Activated CD4-positive, alpha-beta T cell treated with anti-CD3 and anti-CD28 coated beads, Interleukin-2, amount 10 ng/mL, durations not matched to agents 7 days and 5 days (primary cell): ENCODE results near the gene ISM1. TPM values are rescaled to one million over a fixed set of nuclear protein-coding genes. Genes with fewer than 3 reads are reported as not detected.

Source experiments
- CTCF ChIA-PET: fragments of 350-600 bp; sonication (Branson Sonifier 250); formaldehyde crosslinking; loops from one replicate; lab custom pipeline; 2021; ENCODE audit warnings: antibody characterized with exemption; lab: Charles Lee
- POLR2A ChIA-PET: fragments of 350-600 bp; sonication (Branson Sonifier 250); formaldehyde crosslinking; loops from one replicate; lab custom pipeline; 2021; ENCODE audit warnings: antibody characterized with exemption; lab: Charles Lee
- DNase-seq: peaks from one replicate; pipeline ENCODE4 v3.0.0-alpha.2; 2020
- H3K27ac Mint-ChIP-seq: one replicate; pipeline ENCODE4 v1.8.0; 2021; ENCODE audit warnings: mild to moderate bottlenecking, moderate library complexity, mixed read lengths
- H3K27me3 Mint-ChIP-seq: one replicate; pipeline ENCODE4 v1.8.0; 2021; ENCODE audit warnings: mixed read lengths
- H3K36me3 Mint-ChIP-seq: one replicate; pipeline ENCODE4 v1.8.0; 2021; ENCODE audit warnings: low read depth, mixed read lengths
- H3K4me1 Mint-ChIP-seq: one replicate; pipeline ENCODE4 v1.8.0; 2021; ENCODE audit warnings: mixed read lengths
- H3K4me3 Mint-ChIP-seq: one replicate; pipeline ENCODE4 v1.8.0; 2021; ENCODE audit warnings: mild to moderate bottlenecking, moderate library complexity, mixed read lengths
- H3K9me3 Mint-ChIP-seq: one replicate; pipeline ENCODE4 v1.8.0; 2021; ENCODE audit warnings: mixed read lengths
- total RNA-seq, 2 experiments: library from RNA; stranded (reverse); gene quantifications; one replicate each; pipeline ENCODE4 v1.2.3, GENCODE V29; 2021

The ISM1 gene
- total RNA-seq, 2 experiments from 2014 or later: 1.3 to 1.4 TPM

GRCh38 chr20:13265941-13266340 is 44.9 kb downstream of the ISM1 start:
- no peak overlapping the region for H3K27ac Mint-ChIP-seq
- H3K4me3 Mint-ChIP-seq: no peak overlapping the region
- H3K9me3 Mint-ChIP-seq: no peaks in the 10 kb centered on the region
- no peaks in the 10 kb centered on the region for H3K36me3 Mint-ChIP-seq
- H3K27me3 Mint-ChIP-seq: peaks cover 5% of the 10 kb centered on the region
- H3K4me1 Mint-ChIP-seq: peaks cover 8% of the 10 kb centered on the region
- ChIA-PET POLR2A (no interaction called here), CTCF (interaction anchor here (1.3 to 1.6 kb wide), 2 partner anchors 11 to 36 kb away, joined by 3 to 4 read pairs; no protein-coding TSS in a partner anchor)
- no peak for DNase-seq

- no peaks in the 10 kb centered on the region for H3K9me3 Mint-ChIP-seq
- ChIA-PET CTCF (no interaction called here), POLR2A (no interaction called here)
- H3K36me3 Mint-ChIP-seq: no peaks in the 10 kb centered on the region
- no peak for DNase-seq
- peaks cover 6% of the 10 kb centered on the region for H3K4me1 Mint-ChIP-seq
- H3K27ac Mint-ChIP-seq: no peak overlapping the region
- no peak overlapping the region for H3K4me3 Mint-ChIP-seq
- H3K27me3 Mint-ChIP-seq: peaks cover 5% of the 10 kb centered on the region
Measured at GRCh38 chr20:13267231-13267630, 46.2 kb downstream of the ISM1 start.

- CTCF ChIA-PET: interaction anchor here (0.7 kb wide), 1 partner anchor 34 kb away, joined by 3 read pairs; no protein-coding TSS in a partner anchor
- POLR2A ChIA-PET: no interaction called here
- H3K27ac Mint-ChIP-seq: no peak overlapping the region
- peaks cover 2% of the 10 kb centered on the region for H3K4me1 Mint-ChIP-seq
- H3K36me3 Mint-ChIP-seq: no peaks in the 10 kb centered on the region
- no peaks in the 10 kb centered on the region for H3K9me3 Mint-ChIP-seq
- DNase-seq: no peak
- H3K4me3 Mint-ChIP-seq: no peak overlapping the region
- peaks cover 5% of the 10 kb centered on the region for H3K27me3 Mint-ChIP-seq
Measured at GRCh38 chr20:13268953-13269352, 47.9 kb downstream of the ISM1 start.

GRCh38 chr20:13270211-13270610 is 49.1 kb downstream of the ISM1 start:
- H3K4me3 Mint-ChIP-seq: no peak overlapping the region
- ChIA-PET CTCF (no interaction called here), POLR2A (no interaction called here)
- no peaks in the 10 kb centered on the region for H3K4me1 Mint-ChIP-seq
- H3K36me3 Mint-ChIP-seq: no peaks in the 10 kb centered on the region
- DNase-seq: no peak
- H3K9me3 Mint-ChIP-seq: no peaks in the 10 kb centered on the region
- H3K27ac Mint-ChIP-seq: no peak overlapping the region
- H3K27me3 Mint-ChIP-seq: peaks cover 5% of the 10 kb centered on the region

GRCh38 chr20:13271098-13271497 is 50.0 kb downstream of the ISM1 start:
- CTCF ChIA-PET: no interaction called here
- Mint-ChIP-seq H3K27me3 (peaks cover 5% of the 10 kb centered on the region), H3K4me3 (no peak overlapping the region), H3K9me3 (no peaks in the 10 kb centered on the region), H3K4me1 (no peaks in the 10 kb centered on the region), H3K27ac (no peak overlapping the region), H3K36me3 (no peaks in the 10 kb centered on the region)
- POLR2A ChIA-PET: no interaction called here
- DNase-seq: no peak

- no peak for DNase-seq
- POLR2A ChIA-PET: no interaction called here
- Mint-ChIP-seq H3K4me3 (no peak overlapping the region), H3K4me1 (no peaks in the 10 kb centered on the region), H3K36me3 (no peaks in the 10 kb centered on the region), H3K27ac (no peak overlapping the region), H3K9me3 (no peaks in the 10 kb centered on the region), H3K27me3 (peaks cover 2% of the 10 kb centered on the region)
- CTCF ChIA-PET: no interaction called here
Measured at GRCh38 chr20:13271977-13272975, 51.2 kb downstream of the ISM1 start.

GRCh38 chr20:13274275-13274861 is 53.3 kb downstream of the ISM1 start:
- CTCF ChIA-PET: no interaction called here
- H3K36me3 Mint-ChIP-seq: no peaks in the 10 kb centered on the region

GRCh38 chr20:13276945-13277541 is 56.0 kb downstream of the ISM1 start:
- POLR2A ChIA-PET: no interaction called here

More at GRCh38 chr20:13274275-13274861, 53.3 kb downstream of the ISM1 start:
- no peak for DNase-seq
- no peaks in the 10 kb centered on the region for H3K9me3 Mint-ChIP-seq
- H3K4me3 Mint-ChIP-seq: no peak overlapping the region
- no peaks in the 10 kb centered on the region for H3K4me1 Mint-ChIP-seq
- H3K27me3 Mint-ChIP-seq: no peaks in the 10 kb centered on the region
- no peak overlapping the region for H3K27ac Mint-ChIP-seq
- POLR2A ChIA-PET: no interaction called here

GRCh38 chr20:13277663-13278295 is 56.7 kb downstream of the ISM1 start:
- Mint-ChIP-seq H3K4me3 (no peak overlapping the region), H3K36me3 (no peaks in the 10 kb centered on the region), H3K27me3 (no peaks in the 10 kb centered on the region), H3K9me3 (no peaks in the 10 kb centered on the region), H3K27ac (no peak overlapping the region), H3K4me1 (no peaks in the 10 kb centered on the region)
- ChIA-PET POLR2A (no interaction called here), CTCF (interaction anchor here (0.6 to 1.4 kb wide), 6 partner anchors 12 to 542 kb away, joined by 3 to 5 read pairs (median 3); no protein-coding TSS in a partner anchor)
- no peak for DNase-seq

More at GRCh38 chr20:13276945-13277541, 56.0 kb downstream of the ISM1 start:
- CTCF ChIA-PET: interaction anchor here (0.6 to 1.4 kb wide), 6 partner anchors 11 to 543 kb away, joined by 3 to 5 read pairs (median 3); no protein-coding TSS in a partner anchor
- H3K27me3 Mint-ChIP-seq: no peaks in the 10 kb centered on the region
- no peak for DNase-seq
- H3K36me3 Mint-ChIP-seq: no peaks in the 10 kb centered on the region
- no peak overlapping the region for H3K27ac Mint-ChIP-seq
- H3K4me3 Mint-ChIP-seq: no peak overlapping the region
- no peaks in the 10 kb centered on the region for H3K9me3 Mint-ChIP-seq
- no peaks in the 10 kb centered on the region for H3K4me1 Mint-ChIP-seq

- Mint-ChIP-seq H3K27me3 (no peaks in the 10 kb centered on the region), H3K4me1 (no peaks in the 10 kb centered on the region), H3K4me3 (no peak overlapping the region), H3K27ac (no peak overlapping the region), H3K9me3 (no peaks in the 10 kb centered on the region), H3K36me3 (no peaks in the 10 kb centered on the region)
- ChIA-PET POLR2A (no interaction called here), CTCF (no interaction called here)
- no peak for DNase-seq
Measured at GRCh38 chr20:13278812-13279570, 57.9 kb downstream of the ISM1 start.

- no peak overlapping the region for H3K27ac Mint-ChIP-seq
- CTCF ChIA-PET: interaction anchor here (0.6 kb wide), 1 partner anchor 153 kb away, joined by 5 read pairs; no protein-coding TSS in a partner anchor
- no peaks in the 10 kb centered on the region for H3K36me3 Mint-ChIP-seq
- POLR2A ChIA-PET: no interaction called here
- DNase-seq: no peak
- H3K4me3 Mint-ChIP-seq: no peak overlapping the region
- no peaks in the 10 kb centered on the region for H3K4me1 Mint-ChIP-seq
- H3K27me3 Mint-ChIP-seq: no peaks in the 10 kb centered on the region
- H3K9me3 Mint-ChIP-seq: no peaks in the 10 kb centered on the region
Measured at GRCh38 chr20:13280609-13281324, 59.7 kb downstream of the ISM1 start.
